MCF 10A (cell line): ENCODE measurements around the gene DIPK1A. TPM values are rescaled to one million over a fixed set of nuclear protein-coding genes. Genes with fewer than 3 reads are reported as not detected.

ENCODE experiments used
- BruUV-seq: library from RNA; stranded (reverse); fragments of 400-500 nt; replicated peaks from 2 replicates; lab custom pipeline; 2021; lab: Mats Ljungman, UMichigan
- CTCF ChIA-PET: fragments of 300-600 bp; sonication (Branson Sonifier 250); formaldehyde crosslinking; extraction: SDS; loops from one replicate; lab custom pipeline; 2021; ENCODE audit warnings: antibody characterized with exemption, inconsistent platforms; lab: Yijun Ruan, JAX
- POLR2A ChIA-PET: fragments of 300-600, 350-650 bp; sonication (Branson Sonifier 250); formaldehyde crosslinking; extraction: SDS; loops from one replicate; lab custom pipeline; 2020; ENCODE audit warnings: antibody characterized with exemption, inconsistent platforms; lab: Yijun Ruan, JAX
- DNase-seq: peaks from one replicate; pipeline ENCODE4 v3.0.0-alpha.2; 2018; ENCODE audit not compliant: unreplicated experiment
- H3K27ac Mint-ChIP-seq: one replicate; pipeline ENCODE4 v1.8.0; 2022; ENCODE audit warnings: mild to moderate bottlenecking, low read depth, mixed read lengths; ENCODE audit not compliant: unreplicated experiment
- H3K27me3 Mint-ChIP-seq: one replicate; pipeline ENCODE4 v1.8.0; 2022; ENCODE audit warnings: mixed read lengths; ENCODE audit not compliant: insufficient read depth, unreplicated experiment
- H3K36me3 Mint-ChIP-seq: one replicate; pipeline ENCODE4 v1.8.0; 2022; ENCODE audit warnings: mild to moderate bottlenecking, moderate library complexity, mixed read lengths; ENCODE audit not compliant: insufficient read depth, unreplicated experiment
- H3K4me1 Mint-ChIP-seq: one replicate; pipeline ENCODE4 v1.8.0; 2022; ENCODE audit warnings: mixed read lengths; ENCODE audit not compliant: insufficient read depth, unreplicated experiment
- H3K4me3 Mint-ChIP-seq: one replicate; pipeline ENCODE4 v1.8.0; 2022; ENCODE audit warnings: mild to moderate bottlenecking, moderate library complexity, mixed read lengths; ENCODE audit not compliant: unreplicated experiment
- H3K9me3 Mint-ChIP-seq: one replicate; pipeline ENCODE4 v1.8.0; 2022; ENCODE audit warnings: mixed read lengths; ENCODE audit not compliant: unreplicated experiment
- intact Hi-C: fragments of 100-400 bp; cut with micrococcal nuclease; formaldehyde crosslinking; loops from 2 replicates; pipeline ENCODE4 v1.14.1; 2022
- total RNA-seq: library from RNA; stranded (reverse); gene quantifications from 2 replicates; pipeline ENCODE4 v1.2.3, GENCODE V29; 2022
- TF ChIP-seq, protein P1 (sequence below): fragments of 200-600 bp; IDR thresholded peaks from one replicate; pipeline ENCODE4 v1.8.0; 2022; ENCODE audit warnings: antibody characterized with exemption, mild to moderate bottlenecking; ENCODE audit not compliant: unreplicated experiment

The DIPK1A gene
- total RNA-seq, 1 experiment from 2014 or later: 3.8 TPM

GRCh38 chr1:92877081-92877711 lies 84.1 kb downstream of the DIPK1A start:
- no peaks in the 10 kb centered on the region for H3K4me1 Mint-ChIP-seq
- POLR2A ChIA-PET: interaction anchor here (0.6 to 1.5 kb wide), 5 partner anchors 10 to 83 kb away, joined by 3 to 4 read pairs (median 3); partner anchors contain the start of gene RPL5
- no peak for DNase-seq
- no peak overlapping the region for H3K27ac Mint-ChIP-seq
- no peaks in the 10 kb centered on the region for H3K36me3 Mint-ChIP-seq
- H3K9me3 Mint-ChIP-seq: no peaks in the 10 kb centered on the region
- H3K4me3 Mint-ChIP-seq: no peak overlapping the region
- H3K27me3 Mint-ChIP-seq: no peaks in the 10 kb centered on the region
- intact Hi-C loops: no loop called here
- no TSS peak for BruUV-seq
- CTCF ChIA-PET: interaction anchor here (0.6 to 2.5 kb wide), 7 partner anchors 18 to 415 kb away, joined by 3 to 8 read pairs (median 4); no protein-coding TSS in a partner anchor
- TF ChIP-seq, protein P1, sequence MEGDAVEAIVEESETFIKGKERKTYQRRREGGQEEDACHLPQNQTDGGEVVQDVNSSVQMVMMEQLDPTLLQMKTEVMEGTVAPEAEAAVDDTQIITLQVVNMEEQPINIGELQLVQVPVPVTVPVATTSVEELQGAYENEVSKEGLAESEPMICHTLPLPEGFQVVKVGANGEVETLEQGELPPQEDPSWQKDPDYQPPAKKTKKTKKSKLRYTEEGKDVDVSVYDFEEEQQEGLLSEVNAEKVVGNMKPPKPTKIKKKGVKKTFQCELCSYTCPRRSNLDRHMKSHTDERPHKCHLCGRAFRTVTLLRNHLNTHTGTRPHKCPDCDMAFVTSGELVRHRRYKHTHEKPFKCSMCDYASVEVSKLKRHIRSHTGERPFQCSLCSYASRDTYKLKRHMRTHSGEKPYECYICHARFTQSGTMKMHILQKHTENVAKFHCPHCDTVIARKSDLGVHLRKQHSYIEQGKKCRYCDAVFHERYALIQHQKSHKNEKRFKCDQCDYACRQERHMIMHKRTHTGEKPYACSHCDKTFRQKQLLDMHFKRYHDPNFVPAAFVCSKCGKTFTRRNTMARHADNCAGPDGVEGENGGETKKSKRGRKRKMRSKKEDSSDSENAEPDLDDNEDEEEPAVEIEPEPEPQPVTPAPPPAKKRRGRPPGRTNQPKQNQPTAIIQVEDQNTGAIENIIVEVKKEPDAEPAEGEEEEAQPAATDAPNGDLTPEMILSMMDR: no peak

- CTCF ChIA-PET: interaction anchor here (0.5 to 1.2 kb wide), 6 partner anchors 32 to 415 kb away, joined by 3 to 4 read pairs (median 3); partner anchors contain the start of gene RPL5
- TF ChIP-seq, protein P1: no peak
- no TSS peak for BruUV-seq
- intact Hi-C loops: no loop called here
- Mint-ChIP-seq H3K4me1 (no peaks in the 10 kb centered on the region), H3K27ac (no peak overlapping the region), H3K4me3 (no peak overlapping the region), H3K36me3 (no peaks in the 10 kb centered on the region), H3K9me3 (no peaks in the 10 kb centered on the region), H3K27me3 (no peaks in the 10 kb centered on the region)
- POLR2A ChIA-PET: interaction anchor here (0.5 to 1.5 kb wide), 4 partner anchors 9 to 607 kb away, joined by 3 to 4 read pairs (median 4); partner anchors contain the start of gene RPL5
- DNase-seq: no peak
Measured at GRCh38 chr1:92876351-92876750, 84.9 kb downstream of the DIPK1A start.

GRCh38 chr1:92874987-92875386 lies 86.3 kb downstream of the DIPK1A start:
- BruUV-seq: no TSS peak
- intact Hi-C loops: no loop called here
- no peaks in the 10 kb centered on the region for H3K9me3 Mint-ChIP-seq
- H3K4me3 Mint-ChIP-seq: no peak overlapping the region
- TF ChIP-seq, protein P1: no peak
- no peaks in the 10 kb centered on the region for H3K36me3 Mint-ChIP-seq
- H3K27me3 Mint-ChIP-seq: no peaks in the 10 kb centered on the region
- ChIA-PET POLR2A (interaction anchor here (0.7 kb wide), 1 partner anchor 27 kb away, joined by 3 read pairs; no protein-coding TSS in a partner anchor), CTCF (interaction anchor here (0.5 to 1.0 kb wide), 2 partner anchors 35 to 119 kb away, joined by 3 to 4 read pairs; no protein-coding TSS in a partner anchor)
- DNase-seq: no peak
- H3K4me1 Mint-ChIP-seq: no peaks in the 10 kb centered on the region
- no peak overlapping the region for H3K27ac Mint-ChIP-seq

GRCh38 chr1:92872719-92873118 lies 88.5 kb downstream of the DIPK1A start:
- no peaks in the 10 kb centered on the region for H3K27me3 Mint-ChIP-seq
- no peaks in the 10 kb centered on the region for H3K36me3 Mint-ChIP-seq
- no peak overlapping the region for H3K27ac Mint-ChIP-seq
- ChIA-PET CTCF (interaction anchor here (0.5 to 1.0 kb wide), 3 partner anchors 13 to 88 kb away, joined by 3 to 6 read pairs (median 3); partner anchors contain the start of gene DIPK1A), POLR2A (interaction anchor here (0.7 kb wide), 1 partner anchor 13 kb away, joined by 3 read pairs; no protein-coding TSS in a partner anchor)
- intact Hi-C loops: no loop called here
- H3K9me3 Mint-ChIP-seq: no peaks in the 10 kb centered on the region
- no peak for DNase-seq
- H3K4me3 Mint-ChIP-seq: no peak overlapping the region
- TF ChIP-seq, protein P1: no peak
- BruUV-seq: no TSS peak
- no peaks in the 10 kb centered on the region for H3K4me1 Mint-ChIP-seq
